Lower leg skin (tissue), 4 donors: ENCODE data around the gene SFSWAP. TPM values are rescaled to one million over a fixed set of nuclear protein-coding genes. Genes with fewer than 3 reads are reported as not detected.
"Not testable (repeated sequence)": the region's sequence is repeated elsewhere in the genome, so short reads cannot be mapped to it uniquely, and the experiment has no call there.

ENCODE experiments used
- DNase-seq, 2 donors: peaks; one replicate each; pipeline ENCODE4 v3.0.0-alpha.2; 2019; ENCODE audit warnings: low spot score in 2 of 2
- H3K4me3 ChIP-seq: fragments of 200-600 bp; sonication (generic); 2 replicates; pipeline ENCODE4 v1.5.1; 2017; ENCODE audit warnings: mild to moderate bottlenecking, low read depth; ENCODE audit not compliant: poor library complexity, severe bottlenecking
- CTCF ChIP-seq, 3 donors: fragments of 450-650 bp; IDR thresholded peaks; one replicate each; pipeline ENCODE4 v1.5.1; 2016; ENCODE audit warnings: antibody characterized with exemption in 3 of 3, mild to moderate bottlenecking in 3 of 3, moderate library complexity in 2 of 3
- POLR2A ChIP-seq, 2 donors: fragments of 450-650 bp; IDR thresholded peaks; one replicate each; pipeline ENCODE4 v1.6.1; 2016 to 2017; ENCODE audit warnings: antibody characterized with exemption in 2 of 2, mild to moderate bottlenecking in 1 of 2, moderate library complexity in 1 of 2
- WGBS, 2 donors: methylation state at CpG; one replicate each; pipeline ENCODE4 v1.1.5; 2018; 5-methylcytosine and 5-hydroxymethylcytosine counted together
- intact Hi-C: fragments of 100-400 bp; cut with DNase I; formaldehyde crosslinking; loops from one replicate; pipeline ENCODE4 v1.15.0; 2023; ENCODE audit warnings: low total_unique reads
- total RNA-seq, 4 donors: library from RNA; depleted of rRNA; stranded (reverse); fragments of >200 nt; gene quantifications; one replicate each; pipeline ENCODE4 v1.1.0, GENCODE V29; 2016

The SFSWAP gene
- total RNA-seq, 4 donors from 2014 or later, result 31.0 to 56.3 (median 38.5) TPM

- DNase-seq, result peak in 1 of 2 donors; percentile 64
- H3K4me3 ChIP-seq, result no peak overlapping the region
- TF ChIP-seq POLR2A (IDR thresholded peaks at IDR 0.05) (no peak), CTCF (IDR thresholded peaks at IDR 0.05) (no peak)
- intact Hi-C loops, result no loop called here
- WGBS, 2 donors, result 68 to 75% methylated on average over 5 of the region's 5 CpGs
Observed at GRCh38 chr12:131681257-131681620, 29.7 kb upstream of the SFSWAP start.

GRCh38 chr12:131681746-131682509 is 29.0 kb upstream of the SFSWAP start:
- intact Hi-C loops, H3K4me3 ChIP-seq: not testable (repeated sequence)
- DNase-seq, result peak; percentile 73 to 88
- WGBS, 2 donors, result 20 to 23% methylated on average over 14 to 16 of the region's 25 CpGs

- WGBS, 2 donors, result 15 to 32% methylated on average over 10 of the region's 10 CpGs
- TF ChIP-seq POLR2A (IDR thresholded peaks at IDR 0.05) (no peak), CTCF (IDR thresholded peaks at IDR 0.05) (no peak)
- DNase-seq, result no peak
- intact Hi-C loops, result no loop called here
- H3K4me3 ChIP-seq, result no peak overlapping the region
Observed at GRCh38 chr12:131682510-131682895, 28.4 kb upstream of the SFSWAP start.

GRCh38 chr12:131683266-131684014 is 27.4 kb upstream of the SFSWAP start:
- 63 to 66% methylated on average over 17 of the region's 17 CpGs for WGBS, 2 donors
- no peak overlapping the region for H3K4me3 ChIP-seq
- no peak for TF ChIP-seq POLR2A (IDR thresholded peaks at IDR 0.05)
- no peak for TF ChIP-seq CTCF (IDR thresholded peaks at IDR 0.05)
- intact Hi-C loops, result no loop called here
- peak in 1 of 2 donors; percentile 80 for DNase-seq

- H3K4me3 ChIP-seq, result no peak overlapping the region
- TF ChIP-seq CTCF (IDR thresholded peaks at IDR 0.05) (no peak), POLR2A (IDR thresholded peaks at IDR 0.05) (no peak)
- 60 to 64% methylated on average over 25 to 26 of the region's 26 CpGs for WGBS, 2 donors
- intact Hi-C loops, result no loop called here
- DNase-seq, result peak in 1 of 2 donors; percentile 70
Observed at GRCh38 chr12:131684015-131684725, 26.7 kb upstream of the SFSWAP start.
